ENCODE measurements around the gene CD207.
"Not testable (repeated sequence)": the region's sequence is repeated elsewhere in the genome, so short reads cannot be mapped to it uniquely, and the experiment has no call there.

CD207 gene

DNA sequence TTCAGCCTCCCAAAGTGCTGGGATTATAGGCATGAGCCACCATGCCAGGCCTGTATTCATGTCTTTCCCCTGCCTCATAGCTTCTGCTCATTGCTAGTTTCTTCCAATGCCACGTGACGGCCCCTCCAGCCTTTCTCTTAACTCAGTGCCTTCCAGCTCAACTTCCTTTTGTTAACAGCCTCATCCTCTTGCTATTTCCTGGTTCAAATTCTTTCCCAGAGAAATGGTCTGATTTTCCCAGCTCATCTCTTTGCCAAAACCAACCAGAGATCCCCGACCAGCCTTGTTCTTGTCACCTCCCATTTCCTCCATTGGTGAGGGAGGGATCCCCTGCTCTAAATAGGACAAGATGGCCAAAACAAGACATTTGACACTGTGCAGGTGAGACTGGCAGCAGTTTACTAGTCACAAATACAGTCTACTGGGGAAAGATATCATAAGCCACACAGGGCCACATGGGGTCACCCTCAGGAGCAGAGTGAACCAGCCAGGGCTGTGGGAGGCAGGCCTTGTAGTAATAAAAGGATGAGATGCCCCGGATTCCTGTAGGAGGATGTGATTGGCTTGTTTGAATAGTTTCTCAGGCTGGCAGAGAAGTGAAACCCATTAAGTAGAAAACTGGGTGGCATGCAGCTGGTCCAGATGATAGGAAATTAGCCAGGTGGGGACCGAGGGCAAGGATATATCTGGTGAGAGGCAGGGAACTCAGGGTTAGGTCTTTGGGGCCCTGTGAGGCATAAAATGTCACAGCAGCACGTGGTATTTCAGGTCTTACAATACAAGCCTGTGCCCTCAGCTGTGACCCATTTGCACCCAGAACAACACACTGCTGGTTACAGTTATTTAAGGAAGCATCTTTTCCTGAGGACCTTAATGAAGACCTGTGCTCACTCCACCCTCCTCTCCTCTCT is 6.4 kb downstream of the CD207 start:
- DNase-seq, result no peak

DNA sequence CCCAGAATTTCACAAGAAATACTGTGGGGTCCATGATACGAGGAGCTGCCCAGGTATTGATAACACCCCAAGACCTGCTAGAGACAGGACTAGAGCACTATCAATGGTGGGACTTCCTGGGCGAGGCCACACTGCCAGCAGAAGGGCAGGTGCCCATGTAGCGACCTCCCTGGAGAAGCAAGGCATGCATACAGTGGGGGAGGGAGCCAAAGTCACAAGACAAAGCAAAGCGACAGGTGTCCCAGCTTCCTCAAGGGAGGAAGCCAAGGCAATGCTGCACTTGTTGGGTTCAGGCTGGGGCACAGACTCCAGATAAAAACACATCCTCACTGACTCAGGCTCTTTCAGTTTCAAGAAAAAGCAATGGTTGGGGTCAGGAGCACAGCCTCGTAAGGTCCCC is 7.5 kb downstream of the CD207 start:
- DNase-seq, result no peak

DNA sequence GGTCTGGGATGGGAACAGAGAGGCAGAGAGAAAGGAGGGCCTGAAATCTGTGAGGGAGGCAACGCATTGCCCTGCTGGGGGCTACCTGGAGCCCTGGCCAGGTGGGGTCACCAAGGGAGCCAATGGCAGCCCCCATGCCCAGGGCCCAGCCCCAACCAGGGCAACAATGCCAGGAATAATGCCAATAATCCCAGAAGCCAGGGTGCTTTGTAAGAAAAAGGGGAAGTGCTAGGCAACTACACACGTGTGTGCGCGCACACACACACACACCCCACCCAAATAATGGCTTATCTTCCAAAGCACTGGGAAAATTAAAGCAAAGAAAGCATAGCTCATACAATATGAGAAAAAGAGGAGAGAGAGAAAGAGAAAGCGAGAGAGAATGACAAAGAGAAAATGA is 8.2 kb downstream of the CD207 start:
- DNase-seq, result no peak

DNA sequence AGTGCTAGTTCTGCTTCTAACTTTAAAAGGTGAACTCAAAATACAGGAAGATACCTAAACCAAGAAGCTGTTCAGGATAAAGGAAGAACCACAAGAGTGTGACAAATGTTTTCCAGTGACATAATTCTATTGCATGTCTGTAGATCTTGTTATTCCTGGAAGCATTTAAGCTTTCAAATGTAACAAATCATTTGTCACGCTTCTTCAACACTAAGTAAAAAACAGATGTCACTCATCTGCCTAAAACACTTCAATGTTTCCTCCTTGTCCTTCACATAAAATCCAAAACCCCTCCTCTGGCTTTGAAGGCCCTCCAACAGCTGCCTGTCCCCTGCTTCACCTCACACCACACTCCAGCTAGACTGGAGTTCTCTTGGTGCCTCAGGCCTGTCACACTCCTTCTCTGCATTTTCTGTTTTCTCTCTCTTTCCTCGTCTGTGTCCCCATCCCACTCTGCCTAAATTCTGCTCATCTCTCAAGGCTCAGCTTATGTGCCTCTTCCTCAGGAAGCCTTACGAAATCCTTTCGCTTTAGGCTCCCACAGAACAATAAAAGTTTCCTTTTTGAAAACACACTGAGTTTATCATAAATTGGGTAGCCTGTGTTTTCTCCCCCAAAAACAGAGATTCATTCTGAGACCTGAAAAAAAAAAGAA is 8.8 kb downstream of the CD207 start:
- DNase-seq, result no peak

DNA sequence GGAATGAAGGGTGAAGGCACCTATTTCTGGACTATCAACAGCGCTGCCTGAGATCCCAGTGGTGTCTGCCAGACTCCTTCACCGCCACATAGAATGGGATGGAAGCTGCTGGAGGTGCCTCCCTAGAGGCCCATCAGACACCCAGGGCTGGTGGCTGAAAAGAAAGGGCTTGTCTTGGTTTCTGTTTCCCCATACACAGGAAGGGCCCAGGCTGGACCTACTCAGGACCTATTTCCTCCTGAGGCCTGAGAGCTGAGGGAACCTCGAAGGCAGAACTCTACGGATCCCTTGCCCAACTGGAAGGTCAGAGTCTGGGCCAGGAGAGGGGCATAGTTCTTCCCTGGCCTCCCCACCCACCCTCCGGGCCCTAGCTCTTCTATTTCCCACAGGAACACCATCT is 12.4 kb downstream of the CD207 start:
- no peak for DNase-seq

DNA sequence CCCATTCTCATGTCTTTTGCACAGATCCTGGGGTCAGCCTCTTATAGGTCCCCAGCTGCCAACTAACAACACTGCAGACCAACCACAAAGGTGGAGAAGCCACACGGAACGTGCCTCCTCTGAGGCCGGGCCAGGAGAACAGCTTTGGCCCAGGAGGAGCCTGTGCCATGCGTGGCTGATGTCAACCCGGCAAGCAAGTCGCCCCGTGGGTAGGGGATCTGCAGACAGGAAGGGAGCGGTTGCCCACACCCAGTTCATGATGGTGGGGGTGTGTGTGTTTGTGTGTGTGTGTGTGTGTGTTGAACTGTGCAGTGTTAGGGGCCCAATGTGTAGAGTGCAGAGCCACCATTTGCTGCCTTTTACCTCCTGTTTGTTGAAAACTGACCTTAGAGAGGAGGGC is 12.8 kb downstream of the CD207 start:
- no peak for DNase-seq

DNA sequence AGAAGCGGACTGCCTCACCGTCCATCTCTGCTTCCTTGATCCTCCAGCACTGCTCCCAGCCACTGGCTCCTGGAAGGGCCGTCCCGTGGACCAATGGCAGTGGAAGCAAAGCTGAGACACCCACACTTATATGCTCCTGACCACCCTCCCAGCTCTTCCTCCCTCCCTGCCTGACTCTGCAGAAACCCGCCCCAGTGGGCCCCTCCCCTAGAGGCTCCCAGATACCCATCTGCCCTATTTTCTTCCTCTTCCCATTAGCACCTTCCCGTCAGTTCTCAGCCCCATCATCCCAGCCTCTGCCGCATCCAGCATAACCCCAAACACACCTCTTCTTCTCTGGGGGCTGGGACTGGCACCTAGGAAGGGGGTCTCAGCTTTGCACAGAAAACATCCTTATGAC is 15.1 kb downstream of the CD207 start, which contains the start of gene CLEC4F:
CLEC4F (minus strand) TSS at position 101 of the 400 bp plus-strand sequence; CDS start at position 25, 76 bp downstream.
- DNase-seq, result no peak

DNA sequence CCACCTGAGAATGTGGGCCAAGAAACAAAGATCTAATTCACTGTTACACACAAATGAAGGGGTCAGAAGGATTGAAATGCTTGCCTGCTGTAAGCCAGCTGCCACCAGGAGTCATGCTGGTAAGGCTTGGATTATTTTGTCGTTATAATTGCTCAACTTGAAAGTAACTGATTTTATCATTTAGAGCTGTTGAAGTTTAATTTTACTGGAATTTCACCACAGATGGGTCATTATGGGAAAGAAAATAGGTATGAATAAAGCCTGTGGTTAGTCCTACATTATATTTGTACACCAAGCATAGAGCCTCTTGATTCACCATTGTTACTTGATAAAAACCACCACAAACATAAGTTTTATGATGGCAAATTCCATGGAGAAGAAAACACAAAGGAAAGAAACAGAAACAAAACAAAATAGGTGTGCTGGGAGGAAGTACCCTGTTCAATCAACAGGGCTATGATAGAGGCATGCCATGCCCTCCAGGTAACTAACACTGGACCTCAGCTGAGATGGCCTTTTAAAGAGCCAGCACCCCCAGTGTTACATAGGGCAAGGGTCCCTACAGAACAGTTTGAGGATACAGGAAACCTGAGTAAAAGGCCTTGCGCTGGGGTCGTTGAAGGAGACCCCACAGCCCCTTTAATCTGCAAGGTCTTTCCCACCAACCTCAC is 18.2 kb downstream of the CD207 start:
- no peak for DNase-seq

DNA sequence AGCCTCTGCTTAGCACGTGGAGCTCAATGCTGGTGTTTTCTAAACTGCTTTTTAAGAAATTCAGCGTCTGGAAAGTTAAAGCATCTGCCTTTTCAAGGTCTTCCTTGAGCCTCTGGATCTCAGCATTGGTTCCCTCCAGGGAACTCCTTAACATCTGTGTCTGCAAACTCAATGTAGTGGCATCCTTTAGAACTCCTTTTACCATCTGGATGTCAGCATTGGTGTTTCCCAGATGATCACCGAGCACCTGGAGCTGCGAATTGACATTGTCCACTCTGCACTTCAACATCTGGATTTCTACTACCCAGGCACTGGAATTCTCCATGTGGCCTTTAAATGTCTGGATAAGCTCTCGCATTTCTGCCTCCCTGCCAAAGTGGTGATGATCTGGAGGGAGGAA is 18.9 kb downstream of the CD207 start:
- DNase-seq, result no peak

DNA sequence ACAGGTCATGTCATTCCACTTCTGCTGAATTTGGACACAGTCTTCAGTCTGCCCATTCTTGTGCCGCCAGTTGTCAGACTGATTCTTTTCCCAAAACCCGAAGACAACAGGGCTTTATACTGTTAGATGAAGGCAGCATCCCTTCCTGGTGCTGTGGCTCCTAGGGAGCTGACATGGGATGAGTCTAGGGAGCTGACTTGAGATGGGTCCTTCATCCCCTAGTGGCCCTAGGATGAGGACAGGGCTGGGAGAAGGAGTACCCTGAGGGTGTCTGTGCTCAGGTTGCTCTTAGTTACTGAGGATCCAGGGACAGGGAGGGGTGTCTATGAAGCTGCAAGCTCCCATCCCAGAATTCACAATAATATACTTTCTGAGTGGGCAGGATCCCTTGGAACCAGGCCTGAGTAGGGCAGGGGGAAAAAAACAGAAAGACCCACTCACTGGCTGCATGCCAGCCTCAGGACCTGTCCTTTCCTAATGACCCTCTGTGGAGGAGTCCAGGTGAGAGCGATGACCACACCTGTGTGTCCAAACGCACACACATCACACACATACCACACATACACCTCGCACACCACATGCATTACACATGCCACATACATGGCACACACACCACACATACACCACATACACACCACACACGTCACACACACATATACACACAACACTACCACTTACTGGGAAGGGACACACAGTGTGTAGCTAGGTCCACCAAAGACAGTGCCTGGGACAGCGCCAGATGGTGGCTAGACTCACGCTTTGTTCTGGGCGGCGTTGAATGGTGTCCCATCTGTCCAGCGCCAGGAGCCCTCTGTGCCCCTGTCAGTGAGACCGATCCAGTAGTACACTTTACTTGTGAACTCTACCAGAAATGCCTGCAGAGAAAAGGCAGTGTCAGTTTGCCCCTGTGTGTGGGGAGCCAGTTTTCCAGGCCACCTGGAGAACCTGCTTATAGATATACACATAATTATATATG is 26.3 kb downstream of the CD207 start:
- DNase-seq, result no peak

DNA sequence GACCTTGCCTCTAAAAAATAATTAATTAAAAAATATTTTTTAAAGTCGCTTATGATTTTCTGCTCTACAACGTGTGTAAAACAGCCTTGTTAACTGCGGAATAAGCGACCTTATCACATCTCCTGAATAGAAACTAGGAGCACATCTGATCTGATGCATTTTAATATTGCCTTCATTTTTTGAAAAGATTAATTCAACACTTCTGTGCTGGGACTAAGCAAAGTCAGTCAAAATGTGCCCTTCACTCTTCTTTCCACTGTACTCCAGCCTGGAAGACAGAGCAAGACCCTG is 27.8 kb downstream of the CD207 start:
- DNase-seq, result no peak

DNA sequence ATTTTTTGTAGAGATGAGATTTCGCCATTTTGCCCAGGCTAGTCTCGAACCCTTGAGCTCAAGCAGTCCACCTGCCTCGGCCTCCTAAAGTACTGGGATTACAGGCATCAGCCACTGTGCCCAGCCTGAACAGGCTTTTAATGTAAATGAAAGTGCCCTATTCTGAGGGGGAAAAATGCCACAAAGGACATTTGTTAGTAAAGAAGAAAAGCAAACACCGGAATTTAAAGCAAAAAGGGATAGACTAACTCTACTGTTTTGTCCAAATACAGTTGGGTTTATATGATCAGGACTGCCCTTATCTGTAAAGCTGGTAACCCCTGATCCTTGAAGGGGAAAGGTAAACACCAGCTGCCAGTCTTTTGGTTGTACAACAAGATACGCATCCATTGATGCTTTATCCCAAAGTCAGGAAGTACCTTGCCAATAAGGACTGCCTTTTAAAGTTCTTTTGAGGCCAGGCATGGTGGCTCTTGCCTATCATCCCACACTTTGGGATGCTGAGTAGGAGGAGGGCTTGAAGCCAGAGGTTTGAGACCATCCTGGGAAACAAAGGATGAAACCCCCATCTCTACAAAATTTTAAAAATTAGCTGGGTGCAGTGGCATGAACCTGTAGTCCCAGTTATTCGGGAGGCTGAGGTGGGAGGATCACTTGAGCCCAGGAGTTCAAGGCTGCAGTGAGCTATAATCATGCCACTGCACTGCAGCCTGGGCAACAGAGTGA is 28.4 kb downstream of the CD207 start:
- DNase-seq, result no peak

DNA sequence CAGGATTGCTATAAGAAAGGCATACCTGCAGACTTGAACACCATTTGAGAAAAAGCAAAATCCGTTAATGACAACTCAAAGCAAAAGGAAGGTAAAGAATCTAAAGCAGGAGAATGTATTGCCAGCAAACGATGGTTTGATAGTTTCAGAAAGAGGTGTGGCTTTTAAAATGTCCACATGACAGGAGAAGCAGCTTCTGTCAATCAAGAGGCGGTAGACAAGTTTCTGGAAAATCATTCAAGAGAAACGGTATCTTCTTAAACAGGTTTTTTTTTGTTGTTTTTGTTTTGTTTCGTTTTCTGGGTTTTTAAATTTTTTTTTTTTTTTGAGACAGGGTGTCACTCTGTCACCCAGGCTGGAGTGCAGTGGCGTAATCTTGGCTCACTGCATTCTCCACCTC is 29.0 kb downstream of the CD207 start:
- DNase-seq, result no peak

DNA sequence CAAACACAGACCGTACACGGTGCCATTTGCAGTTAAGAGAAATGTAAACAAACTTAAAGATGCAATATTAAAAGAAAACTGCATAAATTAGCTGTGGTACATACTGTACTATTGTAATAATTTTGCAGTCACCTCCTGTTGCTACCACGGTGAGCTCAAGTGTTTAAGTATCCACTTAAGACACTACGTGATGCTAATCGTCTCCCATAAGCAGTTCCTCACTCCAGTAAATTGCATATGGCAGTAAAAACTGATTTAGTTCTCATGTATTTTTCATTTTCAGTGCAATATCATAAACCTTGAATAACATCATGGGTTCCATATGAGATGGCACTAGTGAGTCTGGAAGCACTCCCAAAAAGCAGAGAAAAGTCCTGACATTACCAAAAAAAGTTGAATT is 29.6 kb downstream of the CD207 start:
- DNase-seq, result no peak

DNA sequence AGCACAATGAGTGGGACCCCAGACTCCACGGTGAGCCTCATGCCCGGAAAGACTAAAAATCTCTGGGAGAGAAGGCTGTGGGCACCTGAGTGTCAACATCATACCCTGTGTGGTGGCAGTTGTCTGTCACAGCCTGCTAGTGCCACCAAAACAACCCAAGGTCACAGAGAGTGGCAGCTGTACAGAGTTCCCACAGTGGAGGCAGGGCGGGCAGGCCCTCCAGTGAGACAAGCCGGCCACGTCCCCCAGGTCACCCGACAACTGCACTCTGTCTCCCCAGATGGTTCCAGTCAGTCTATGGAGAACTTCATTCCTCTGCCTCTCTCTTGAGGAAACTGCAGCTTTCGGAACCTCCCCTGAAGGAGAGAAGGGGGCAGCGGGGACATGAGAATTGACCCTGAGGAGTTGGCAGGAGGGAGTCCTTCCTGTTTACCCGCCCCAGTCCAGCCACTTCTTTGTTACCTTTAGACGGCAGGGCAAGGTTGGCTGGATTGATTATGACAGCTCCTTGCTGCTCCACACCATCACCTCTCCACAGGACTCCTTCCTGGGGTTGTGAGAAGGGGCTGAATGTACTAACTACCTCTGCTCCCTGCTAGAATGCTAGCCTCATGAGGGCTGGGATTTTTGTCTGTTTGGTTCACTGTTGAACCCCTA is 33.9 kb downstream of the CD207 start:
- no peak for DNase-seq

DNA sequence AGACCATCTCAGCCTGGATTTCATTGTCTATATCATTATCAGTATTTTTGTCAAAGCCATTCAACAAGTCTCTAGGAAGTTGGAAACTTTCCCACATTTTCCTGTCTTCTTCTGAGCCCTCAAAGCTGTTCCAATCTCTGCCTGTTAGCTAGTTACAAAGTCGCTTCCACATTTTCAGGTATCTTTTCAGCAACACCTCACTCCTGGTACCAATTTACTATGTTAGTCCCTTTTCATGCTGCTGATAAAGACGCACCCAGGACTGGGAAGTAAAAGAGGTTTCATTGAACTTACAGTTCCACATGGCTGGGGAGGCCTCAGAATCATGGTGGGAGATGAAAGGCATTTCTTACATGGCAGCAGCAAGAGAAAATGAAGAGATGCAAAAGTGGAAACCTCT is 35.9 kb downstream of the CD207 start:
- DNase-seq, result no peak

DNA sequence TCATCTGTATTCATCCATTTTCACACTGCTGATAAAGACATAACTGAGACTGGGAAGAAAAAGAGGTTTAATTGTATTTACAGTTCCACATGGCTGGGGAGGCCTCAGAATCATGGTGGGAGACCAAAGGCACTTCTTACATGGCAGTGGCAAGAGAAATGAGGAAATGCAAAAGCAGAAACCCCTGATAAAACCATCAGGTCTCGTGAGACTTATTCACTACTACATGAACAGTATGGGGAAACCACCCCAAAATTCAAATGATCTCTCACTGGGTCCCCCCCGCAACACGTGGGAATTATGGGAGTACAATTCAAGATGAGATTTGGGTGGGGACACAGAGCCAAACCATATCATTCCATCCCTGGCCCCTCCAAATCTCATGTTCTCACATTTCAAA is 37.6 kb downstream of the CD207 start:
- DNase-seq, result not testable (repeated sequence)

DNA sequence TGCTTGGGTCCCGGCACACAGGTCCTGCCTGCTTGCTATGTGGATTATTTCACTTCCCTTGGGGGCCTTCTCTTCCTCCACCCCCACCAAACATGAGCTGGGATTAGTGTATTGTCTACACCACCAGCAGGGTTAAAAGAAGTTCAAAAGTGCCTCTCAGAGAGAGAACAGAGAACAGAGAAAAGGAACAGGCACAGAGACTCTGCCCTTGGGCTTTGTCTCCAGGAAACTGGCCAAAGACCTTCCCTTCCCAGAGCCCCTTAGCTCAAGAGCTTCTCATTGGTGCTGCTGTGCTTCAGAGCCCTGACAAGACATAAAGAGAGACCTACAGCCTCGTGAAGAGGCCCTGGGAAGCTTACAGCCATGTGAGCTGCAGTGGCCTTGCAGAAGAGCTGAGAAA is 38.1 kb downstream of the CD207 start:
- DNase-seq, result no peak

DNA sequence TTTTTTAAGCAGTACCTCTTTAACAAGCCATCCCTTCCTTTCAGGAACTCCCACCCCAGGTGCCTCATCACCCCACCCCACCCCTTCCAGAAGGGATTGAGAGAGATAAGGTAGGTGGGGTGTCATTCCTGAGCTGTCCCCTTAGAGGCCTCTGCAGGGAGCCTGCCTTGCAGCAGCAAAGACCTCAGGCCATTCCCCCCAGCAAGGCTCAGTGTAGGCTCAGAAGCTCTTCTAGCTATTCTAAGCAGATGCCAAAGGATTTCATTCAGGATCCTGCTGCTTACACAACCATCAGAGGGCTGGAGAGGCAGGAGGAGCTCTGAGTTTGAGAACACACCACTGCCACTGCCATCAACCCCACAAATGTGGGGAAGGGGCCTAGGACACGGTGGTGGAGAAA is 39.4 kb downstream of the CD207 start:
- DNase-seq, result no peak

DNA sequence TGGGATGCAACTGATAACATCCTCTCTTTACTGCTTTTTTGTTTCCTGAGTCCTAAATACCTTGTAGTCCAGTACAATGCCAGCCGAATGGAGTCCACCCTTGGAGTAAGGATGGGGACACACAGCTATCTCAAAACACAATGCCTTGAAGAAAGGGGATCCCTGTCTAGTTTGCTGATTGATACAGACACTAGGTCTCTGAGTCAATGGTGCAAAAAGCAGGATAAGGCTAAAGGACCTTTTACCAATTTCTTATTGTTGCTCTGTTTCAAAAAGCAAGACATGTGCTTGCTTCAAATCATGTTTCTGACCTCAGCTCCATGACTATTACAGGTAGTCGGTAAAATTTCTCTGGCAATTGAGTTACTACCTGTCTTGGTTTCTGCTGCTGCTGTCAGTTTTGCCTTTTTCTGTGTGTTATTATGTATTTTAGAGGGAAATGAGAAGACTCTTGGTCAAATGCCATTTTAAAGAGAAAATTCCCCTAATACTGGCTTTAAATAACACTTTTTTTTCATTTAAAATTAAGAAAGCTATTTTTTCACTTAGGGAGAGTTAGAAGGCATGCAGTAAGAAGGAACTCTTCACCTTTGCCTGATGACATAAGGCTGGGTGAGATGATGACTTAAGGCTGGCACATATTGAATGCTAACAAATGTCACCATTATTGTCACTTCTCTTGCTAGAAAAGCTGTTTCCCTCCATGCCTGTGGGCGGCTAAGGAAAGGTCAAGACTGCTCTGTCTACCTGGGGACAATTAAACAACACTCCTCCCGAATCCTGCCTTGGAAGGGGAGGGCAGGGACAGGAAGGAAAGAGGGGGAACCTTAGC is 40.2 kb downstream of the CD207 start:
- no peak for DNase-seq

DNA sequence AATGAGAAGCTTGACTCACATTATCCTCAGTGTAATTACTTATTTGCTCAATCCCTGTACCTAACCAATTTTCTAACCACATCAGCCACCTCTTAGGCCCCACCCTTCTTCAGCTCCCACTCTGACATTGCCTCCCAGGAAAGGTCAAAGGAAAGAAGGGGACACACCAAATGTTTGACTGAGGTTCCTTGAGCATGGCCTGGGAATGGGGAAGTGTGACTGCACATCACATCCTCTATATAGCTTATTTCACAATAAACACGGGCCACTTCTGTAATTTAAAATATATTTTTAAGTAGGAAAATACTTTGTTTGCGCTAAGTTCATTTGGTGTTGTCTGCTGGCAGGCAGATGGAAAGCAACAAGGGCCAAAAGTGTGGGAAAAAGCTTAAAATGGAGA is 42.2 kb downstream of the CD207 start:
- no peak for DNase-seq
